ENCODE results near the gene ZNF280D. TPM values are rescaled to one million over a fixed set of nuclear protein-coding genes. Genes with fewer than 3 reads are reported as not detected.

Gene ZNF280D
- total and polyA plus RNA-seq, 8 donors = 34.3 to 82.1 (median 75.5) TPM

- Histone ChIP-seq H3K27me3 (no peaks in the 10 kb centered on the region), H3K4me1 (peaks cover 22 to 48% of the 10 kb centered on the region in 2 donors), H3K9me3 (no peaks in the 10 kb centered on the region), H3K36me3 (no peaks in the 10 kb centered on the region), H3K27ac (peak overlapping the region in 1 of 2 donors; percentile 95), H3K4me3 (peak overlapping the region; percentile 57)
- TF ChIP-seq CTCF (IDR thresholded peaks at IDR 0.05) = no peak
- intact Hi-C loops (cut with DNase I) = no loop called here
- DNase-seq = peak in 2 of 4 donors; percentile 10 to 13
- no peak for ATAC-seq
Measured at GRCh38 chr15:56734013-56734635, 815 bp upstream of the ZNF280D start.

GRCh38 chr15:56732886-56733135 lies 498 bp downstream of the ZNF280D start:
- no peaks in the 10 kb centered on the region for H3K36me3 ChIP-seq
- no peaks in the 10 kb centered on the region for H3K9me3 ChIP-seq
- peak overlapping the region; percentile 57 for H3K4me3 ChIP-seq
- H3K27me3 ChIP-seq = no peaks in the 10 kb centered on the region
- H3K4me1 ChIP-seq = peaks cover 22 to 56% of the 10 kb centered on the region in 2 donors
- intact Hi-C loops (cut with DNase I) = no loop called here
- no peak for TF ChIP-seq CTCF (IDR thresholded peaks at IDR 0.05)
- ATAC-seq (peak; percentile 46), DNase-seq (no peak)
- H3K27ac ChIP-seq = peak overlapping the region; percentile 95 to 99

GRCh38 chr15:56732135-56732885 lies 999 bp downstream of the ZNF280D start:
- no peak for TF ChIP-seq CTCF (IDR thresholded peaks at IDR 0.05)
- DNase-seq = peak in 2 of 4 donors; percentile 11 to 20
- Histone ChIP-seq H3K27me3 (no peaks in the 10 kb centered on the region), H3K4me1 (peaks cover 22 to 51% of the 10 kb centered on the region in 2 donors), H3K4me3 (peak overlapping the region; percentile 57), H3K9me3 (no peaks in the 10 kb centered on the region), H3K36me3 (no peaks in the 10 kb centered on the region), H3K27ac (peak overlapping the region; percentile 95 to 99)
- intact Hi-C loops (cut with DNase I) = no loop called here
- ATAC-seq = peak; percentile 26

- Histone ChIP-seq H3K36me3 (no peaks in the 10 kb centered on the region), H3K4me1 (peaks cover 22 to 57% of the 10 kb centered on the region in 2 donors), H3K9me3 (no peaks in the 10 kb centered on the region), H3K27ac (peak overlapping the region; percentile 95 to 99), H3K27me3 (no peaks in the 10 kb centered on the region), H3K4me3 (peak overlapping the region; percentile 57)
- no peak for DNase-seq
- ATAC-seq = no peak
- intact Hi-C loops (cut with DNase I) = no loop called here
- no peak for TF ChIP-seq CTCF (IDR thresholded peaks at IDR 0.05)
Measured at GRCh38 chr15:56731548-56731947, 1.8 kb downstream of the ZNF280D start.

GRCh38 chr15:56729561-56729960 lies 3.7 kb downstream of the ZNF280D start:
- ATAC-seq = no peak
- no peak overlapping the region for H3K4me3 ChIP-seq
- H3K27ac ChIP-seq = peak overlapping the region in 1 of 2 donors; percentile 6
- H3K36me3 ChIP-seq = no peaks in the 10 kb centered on the region
- peaks cover 22 to 68% of the 10 kb centered on the region in 2 donors for H3K4me1 ChIP-seq
- no peak for TF ChIP-seq CTCF (IDR thresholded peaks at IDR 0.05)
- intact Hi-C loops (cut with DNase I) = no loop called here
- H3K9me3 ChIP-seq = no peaks in the 10 kb centered on the region
- no peak for DNase-seq
- no peaks in the 10 kb centered on the region for H3K27me3 ChIP-seq
